NCI-H748 (cell line): ENCODE data around the gene SRCIN1.
A peak's percentile ranks its signal among the peaks of the same experiment; 100 is the strongest.
"Not testable (repeated sequence)": the region's sequence is repeated elsewhere in the genome, so short reads cannot be mapped to it uniquely, and the experiment has no call there.

Experiments
- DNase-seq: peaks from one replicate; lab custom pipeline; 2025; ENCODE audit not compliant: unreplicated experiment; lab: John Stamatoyannopoulos, UW

SRCIN1 gene

DNA sequence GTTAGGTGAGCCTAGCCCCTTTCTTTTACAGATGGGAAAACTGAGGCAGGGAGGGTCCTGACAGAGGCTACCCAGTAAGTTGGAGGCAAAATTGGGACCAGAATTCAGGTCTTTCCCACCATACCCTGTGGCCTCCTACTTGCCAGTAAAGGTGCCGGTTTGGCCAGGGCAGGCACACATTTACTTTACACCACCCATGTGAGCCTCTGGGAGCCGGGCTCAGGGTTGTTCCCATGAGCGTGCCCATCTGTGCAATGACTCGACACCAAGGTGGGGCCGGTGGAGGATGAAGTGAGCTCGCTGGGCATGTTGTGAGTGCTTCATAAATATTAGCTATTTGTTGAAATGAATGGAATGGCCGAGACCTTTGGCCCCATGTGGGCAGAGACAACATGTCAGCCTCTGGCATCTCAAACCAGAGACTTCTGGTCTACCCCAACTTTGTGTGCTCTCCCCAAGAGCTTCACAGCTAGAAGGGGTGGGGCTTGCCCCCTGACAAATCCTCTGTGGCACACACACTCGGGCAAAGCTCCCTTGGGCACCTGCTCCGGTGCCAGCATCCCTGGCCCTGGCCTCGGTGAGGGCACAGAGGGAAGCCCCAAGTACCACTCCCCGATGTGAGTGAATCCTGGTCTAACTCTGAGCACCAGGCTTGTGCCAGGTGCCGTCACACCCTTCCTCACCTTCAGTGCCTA is 60.1 kb downstream of the SRCIN1 start:
- DNase-seq: no peak

DNA sequence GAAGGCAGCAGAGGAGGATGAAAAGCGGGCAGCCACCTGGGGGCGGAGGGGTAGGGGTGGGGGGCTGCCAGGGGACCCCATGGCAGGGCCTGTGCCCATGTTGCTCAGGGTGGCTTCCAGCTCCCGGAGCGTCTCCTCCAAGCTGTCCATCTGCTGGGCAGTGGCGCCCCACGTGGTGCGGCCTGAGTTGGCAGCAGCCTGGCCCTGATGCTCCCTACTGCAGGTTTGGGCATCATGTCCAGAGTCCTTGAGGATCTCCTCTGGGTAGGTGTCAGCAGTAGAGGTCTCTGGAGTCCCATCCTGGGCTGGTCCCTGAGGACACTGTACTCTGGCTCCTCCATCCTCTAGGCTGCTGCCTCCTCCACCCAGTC is 60.9 kb downstream of the SRCIN1 start:
- DNase-seq: no peak

DNA sequence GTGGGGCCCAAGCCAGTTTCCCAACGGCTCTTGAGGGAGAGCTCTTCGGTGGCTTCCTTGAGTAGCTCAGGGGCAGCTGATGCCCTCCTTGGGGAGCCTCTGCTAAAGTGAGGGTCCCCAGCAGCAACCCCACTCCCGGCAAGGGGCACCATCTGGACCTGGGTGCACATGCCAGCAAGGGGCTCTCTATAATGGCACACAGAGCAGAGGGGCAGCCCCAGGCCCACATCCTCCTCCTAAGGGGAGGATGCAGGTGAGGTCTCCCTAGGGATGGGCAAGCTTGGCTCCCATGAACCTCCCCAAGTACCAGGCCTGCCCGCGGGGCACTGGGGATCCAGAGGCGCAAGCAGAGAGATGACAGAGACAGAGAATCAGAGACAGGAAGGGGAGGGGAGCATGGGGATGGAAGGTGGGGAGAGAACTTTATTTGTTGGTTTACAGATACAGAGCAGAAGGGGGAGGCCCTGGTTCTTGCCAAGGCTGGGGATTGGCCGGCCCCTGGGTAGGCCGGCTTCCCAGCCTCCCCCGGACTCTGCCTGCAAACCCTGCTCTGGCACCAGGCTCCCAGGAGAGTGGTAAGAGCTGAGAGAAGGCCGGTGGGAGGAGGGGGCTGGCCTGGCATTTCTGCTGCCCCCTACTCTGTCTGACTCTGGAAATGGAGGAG is 61.4 kb downstream of the SRCIN1 start:
- DNase-seq: no peak

DNA sequence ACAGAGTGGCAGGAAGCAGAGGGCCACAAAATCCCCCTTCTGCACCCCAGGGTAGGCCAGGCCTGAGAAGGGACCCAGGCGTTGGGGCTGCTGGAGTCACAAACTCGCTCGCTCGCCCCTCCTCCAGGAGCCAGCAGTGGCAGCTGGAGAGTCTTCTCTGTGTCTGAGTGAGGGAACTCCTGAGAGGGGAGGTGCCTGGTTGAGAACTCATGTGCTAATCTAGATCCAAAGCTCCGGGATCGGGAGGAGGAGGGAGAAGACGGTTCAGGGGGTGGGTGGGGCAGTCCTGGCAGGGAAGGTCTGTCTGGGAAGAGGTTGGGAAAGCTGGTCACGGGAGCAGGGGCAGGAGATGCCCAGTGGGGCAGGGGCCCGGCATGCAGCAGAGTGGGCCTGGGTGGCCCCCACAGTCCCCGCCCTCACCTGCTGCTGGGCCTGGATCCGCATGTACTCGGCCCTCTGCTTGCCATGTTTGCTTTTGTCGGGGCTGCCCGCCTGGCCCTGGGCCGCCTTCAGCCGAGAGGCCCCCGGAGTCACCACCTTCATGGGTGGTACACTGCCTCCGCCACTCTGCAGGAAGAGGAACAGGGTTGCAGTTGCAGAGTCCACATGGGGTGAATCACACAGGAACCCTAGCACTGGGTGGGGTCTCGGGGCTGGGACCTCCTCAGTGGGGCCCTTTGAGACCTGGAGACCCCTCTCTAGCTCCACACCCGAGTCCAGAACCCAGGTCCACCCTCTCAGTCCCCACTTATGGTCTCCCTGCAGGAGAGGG is 62.2 kb downstream of the SRCIN1 start:
- no peak for DNase-seq

DNA sequence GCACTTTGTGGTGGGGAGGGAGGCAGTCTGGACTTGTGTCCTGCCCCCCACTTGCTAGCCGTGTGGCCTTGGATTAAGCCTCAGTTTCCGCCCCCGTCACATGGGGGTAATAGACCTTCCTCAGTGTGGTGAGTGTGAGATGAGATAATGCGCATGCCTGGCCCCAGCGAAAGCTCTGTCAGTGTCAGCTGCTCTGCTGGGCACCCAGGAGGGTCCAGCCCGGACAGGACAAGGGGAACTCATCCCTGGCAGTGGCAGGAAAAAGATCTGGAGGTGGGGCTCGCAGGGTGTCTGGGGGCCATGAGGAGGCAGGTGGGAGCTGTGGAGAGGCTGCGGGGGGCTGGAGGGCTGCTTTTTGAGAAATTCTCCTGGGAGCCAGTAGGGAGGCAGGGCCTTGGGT is 63.5 kb downstream of the SRCIN1 start:
- no peak for DNase-seq

DNA sequence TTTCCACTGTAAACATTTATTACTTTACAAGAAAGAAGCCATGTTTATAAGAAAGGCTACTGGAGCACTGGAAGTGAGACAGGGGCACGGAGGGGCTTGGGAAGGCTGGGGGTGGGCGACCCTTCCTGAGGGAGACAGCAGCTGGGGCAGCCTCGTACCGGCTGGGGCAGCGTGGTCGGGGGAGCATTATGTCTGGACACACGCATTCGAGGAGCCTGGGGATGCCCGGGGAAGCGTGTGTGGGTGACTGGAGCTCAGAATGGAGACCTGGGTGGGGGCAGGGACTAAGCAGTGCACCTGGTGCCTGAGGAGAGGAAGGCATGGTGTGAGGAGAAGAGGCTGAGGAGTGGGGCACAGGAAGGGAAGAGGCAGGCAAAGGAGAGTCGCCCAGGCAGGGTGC is 64.5 kb downstream of the SRCIN1 start:
- DNase-seq: no peak

DNA sequence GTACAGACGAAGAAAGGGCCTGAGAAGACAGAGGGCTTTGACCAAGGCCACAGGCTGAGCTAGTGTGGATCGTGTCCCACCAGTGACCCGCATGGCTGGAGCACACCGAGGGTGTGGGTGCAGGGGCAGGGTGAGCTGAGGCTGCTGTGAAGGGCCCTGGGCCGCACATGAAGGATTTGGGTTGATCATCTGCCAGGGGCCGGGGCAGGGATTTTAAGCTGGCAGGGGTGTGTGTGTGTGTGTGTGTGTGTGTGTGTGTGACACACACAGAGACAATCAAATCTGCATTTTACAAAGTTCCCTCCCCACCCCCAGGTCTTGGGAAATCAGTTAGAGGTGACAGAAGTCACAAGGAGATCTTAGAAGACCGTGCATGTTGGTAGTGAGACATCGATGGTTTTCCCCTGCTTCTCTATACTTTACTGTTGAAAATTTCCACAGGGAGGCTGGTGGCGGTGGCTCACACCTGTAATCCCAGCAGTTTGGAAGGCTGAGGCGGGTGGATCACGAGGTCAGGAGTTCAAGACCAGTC is 65.2 kb downstream of the SRCIN1 start:
- no peak for DNase-seq

DNA sequence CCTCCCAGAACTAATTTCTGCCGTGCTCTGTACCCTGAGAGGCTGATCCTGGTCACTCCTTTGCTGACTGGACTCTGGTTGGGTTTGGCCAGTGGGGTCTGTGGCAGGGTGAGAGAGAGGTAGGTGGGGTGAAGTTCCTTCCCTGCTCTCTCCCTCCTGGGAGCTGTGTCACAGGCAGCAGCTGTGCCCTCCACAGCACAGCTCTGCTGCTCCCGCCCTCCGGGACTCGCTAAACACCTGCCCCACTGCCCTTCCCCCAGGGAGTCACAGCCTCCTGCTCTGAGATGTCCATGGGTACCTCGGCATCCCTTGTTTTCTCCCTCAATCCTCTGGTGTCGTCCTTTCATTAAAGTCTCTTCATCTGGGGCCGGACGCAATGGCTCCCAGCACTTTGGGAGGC is 66.4 kb downstream of the SRCIN1 start:
- peak; percentile 87 for DNase-seq

DNA sequence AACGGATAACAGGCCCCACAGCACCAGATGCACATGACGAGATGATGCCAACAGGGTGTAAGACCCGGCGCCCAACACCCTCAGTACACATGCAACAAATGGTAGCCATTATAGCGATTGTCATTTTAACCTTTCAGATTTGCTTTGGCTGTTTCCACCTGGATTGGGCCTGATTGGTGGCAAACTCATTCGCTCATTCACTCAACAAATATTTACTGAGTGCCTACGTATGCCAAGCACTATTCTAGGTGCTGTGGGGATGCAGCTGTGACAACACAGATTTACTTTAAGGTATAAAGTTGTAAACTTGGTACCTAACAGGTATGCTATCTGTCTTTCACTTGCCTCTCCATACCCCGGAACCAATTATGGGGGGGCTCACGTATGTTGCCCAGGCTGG is 66.8 kb downstream of the SRCIN1 start:
- peak; percentile 94 for DNase-seq

DNA sequence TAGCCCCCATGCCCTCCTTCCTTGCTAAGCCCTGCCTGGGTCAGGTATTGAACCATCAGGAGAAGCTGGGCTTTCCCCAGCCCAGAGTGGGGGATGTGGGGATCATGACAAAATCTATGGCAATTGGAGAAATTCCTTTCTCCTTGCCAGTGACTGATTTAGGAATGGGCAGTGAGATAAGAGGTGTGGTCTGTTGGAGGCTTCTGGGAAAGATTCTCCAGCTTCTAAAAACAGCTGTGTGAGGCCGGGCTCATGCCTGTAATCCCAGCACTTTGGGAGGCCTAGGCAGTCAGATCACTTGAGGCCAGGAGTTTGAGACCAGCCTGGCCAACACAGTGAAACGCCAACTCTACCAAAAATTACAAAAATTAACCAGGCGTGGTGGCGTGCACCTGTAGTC is 69.1 kb downstream of the SRCIN1 start:
- no peak for DNase-seq

DNA sequence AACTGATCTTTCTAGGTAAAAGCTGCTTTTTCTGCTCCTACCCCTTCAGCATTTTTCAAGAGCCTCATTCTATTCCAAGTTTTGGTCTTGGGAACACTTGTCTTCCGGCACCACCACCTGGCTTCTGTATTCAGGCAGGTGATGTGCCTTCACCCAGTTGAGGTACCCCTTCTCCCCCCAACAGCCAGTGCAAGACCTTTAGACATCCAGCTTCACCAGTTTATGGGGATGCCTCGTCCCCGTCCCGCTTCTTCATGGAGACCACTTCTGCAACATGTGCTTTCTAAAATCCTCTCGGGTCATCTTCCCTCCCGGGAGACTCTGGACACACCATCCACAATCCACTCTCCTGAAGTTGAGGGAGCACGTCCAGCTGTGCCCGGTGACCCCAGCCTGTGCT is 69.9 kb downstream of the SRCIN1 start:
- DNase-seq: no peak

DNA sequence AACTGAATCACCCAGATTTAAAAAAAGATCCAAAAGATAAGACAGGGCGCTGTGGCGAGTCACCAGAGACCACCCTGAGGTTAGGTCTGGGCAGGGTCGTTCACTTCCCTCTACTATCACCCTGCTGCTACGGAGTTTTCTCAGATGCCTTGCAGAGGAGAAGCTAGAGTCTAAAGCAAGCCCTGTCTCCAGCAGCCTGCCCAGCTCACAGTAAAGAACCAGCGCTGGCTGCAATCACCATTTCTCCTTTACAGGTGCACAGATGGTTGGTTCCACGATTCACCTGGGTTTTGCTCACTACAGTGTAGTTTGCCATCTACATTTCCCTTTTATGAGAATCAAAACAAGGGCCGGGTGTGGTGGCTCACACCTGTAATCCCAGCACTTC is 71.3 kb downstream of the SRCIN1 start:
- no peak for DNase-seq

DNA sequence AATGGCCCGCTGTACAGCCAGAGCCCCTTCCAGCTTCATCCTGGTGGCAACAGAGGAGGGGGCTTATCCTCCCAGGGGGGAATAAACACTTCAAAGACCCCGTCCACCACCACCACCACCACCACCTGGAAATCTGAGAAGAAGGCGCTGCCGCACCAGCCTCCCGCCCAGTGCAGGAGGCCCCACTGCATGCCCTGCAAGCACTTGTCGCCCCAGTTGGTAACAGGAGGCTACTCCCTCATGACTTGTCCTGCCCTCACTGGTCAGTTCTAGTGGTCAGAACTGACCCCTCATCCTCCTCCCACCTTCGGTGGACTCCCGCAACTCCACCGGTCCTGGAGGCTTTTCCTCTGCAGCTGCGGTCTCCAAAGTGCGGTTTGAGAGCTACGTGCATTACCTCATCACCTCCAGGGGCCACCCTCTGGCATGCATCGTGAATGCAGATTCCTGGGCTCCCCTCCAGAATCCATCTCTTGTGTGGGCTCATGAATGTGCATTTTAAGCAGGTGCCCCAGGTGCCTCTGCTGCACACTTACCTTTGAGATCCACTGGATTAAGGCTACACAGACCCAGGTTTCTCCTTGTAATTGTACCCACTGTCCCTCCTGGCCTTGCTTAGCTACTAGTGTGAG is 71.8 kb downstream of the SRCIN1 start:
- DNase-seq: no peak

DNA sequence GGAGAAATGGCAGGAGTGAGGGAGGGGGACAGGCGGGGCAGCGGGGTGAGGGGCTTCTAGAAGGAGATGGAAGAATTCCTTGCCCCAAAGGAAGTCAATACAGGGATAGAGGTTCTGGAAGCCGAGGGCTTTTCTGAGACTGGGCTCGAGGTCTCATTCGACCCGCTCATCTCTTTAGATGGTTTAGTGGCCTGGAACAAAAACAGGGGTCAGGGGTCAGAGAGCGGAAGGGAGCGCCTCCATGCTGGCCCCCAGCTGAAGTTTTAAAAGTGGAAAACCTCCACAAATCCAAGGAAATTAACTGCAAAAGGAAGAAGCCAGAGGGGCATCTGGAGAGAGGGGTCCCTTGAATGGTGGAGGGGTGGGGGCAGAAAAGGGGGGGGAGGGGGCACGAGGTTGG is 72.5 kb downstream of the SRCIN1 start:
- DNase-seq: no peak

DNA sequence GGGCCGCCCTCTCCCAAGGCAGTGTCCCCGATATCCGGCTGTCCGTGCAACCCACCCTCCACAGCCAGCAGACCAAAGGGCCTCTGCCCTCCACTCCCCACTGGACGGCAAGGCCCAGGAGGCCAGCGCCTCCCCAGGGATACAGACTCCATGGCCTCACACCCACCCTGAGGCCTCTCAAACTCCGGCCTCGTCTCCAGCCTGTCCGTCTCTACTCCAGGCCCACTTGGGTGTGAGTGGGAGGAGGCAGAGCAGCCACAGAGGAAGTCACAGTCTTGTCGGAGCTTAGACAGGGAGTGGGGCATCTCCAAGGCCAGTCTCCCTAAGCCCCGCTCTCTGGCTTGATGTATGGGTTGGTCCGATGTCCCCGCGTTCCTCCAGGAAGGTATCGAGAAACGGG is 73.3 kb downstream of the SRCIN1 start:
- DNase-seq: no peak

DNA sequence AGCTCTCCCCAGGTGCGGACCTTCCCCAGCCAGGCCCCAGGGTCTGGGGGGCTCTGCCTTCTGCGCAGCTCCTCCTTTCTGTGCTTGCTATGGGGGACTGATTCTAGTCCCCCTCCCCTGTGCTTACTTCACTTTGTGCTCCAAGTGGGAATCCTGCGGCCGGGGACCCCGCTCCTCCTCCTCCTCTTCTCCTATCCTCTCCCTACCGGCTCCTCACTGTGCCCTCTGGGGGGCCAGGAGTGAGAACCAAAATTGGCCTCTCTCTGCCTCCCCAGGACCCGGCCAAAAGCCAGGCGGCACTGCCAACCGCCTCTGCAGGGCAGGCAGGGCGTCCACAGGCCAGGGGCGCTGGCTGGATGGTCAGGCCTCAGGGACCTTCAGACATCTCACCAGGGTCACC is 74.0 kb downstream of the SRCIN1 start:
- not testable (repeated sequence) for DNase-seq

DNA sequence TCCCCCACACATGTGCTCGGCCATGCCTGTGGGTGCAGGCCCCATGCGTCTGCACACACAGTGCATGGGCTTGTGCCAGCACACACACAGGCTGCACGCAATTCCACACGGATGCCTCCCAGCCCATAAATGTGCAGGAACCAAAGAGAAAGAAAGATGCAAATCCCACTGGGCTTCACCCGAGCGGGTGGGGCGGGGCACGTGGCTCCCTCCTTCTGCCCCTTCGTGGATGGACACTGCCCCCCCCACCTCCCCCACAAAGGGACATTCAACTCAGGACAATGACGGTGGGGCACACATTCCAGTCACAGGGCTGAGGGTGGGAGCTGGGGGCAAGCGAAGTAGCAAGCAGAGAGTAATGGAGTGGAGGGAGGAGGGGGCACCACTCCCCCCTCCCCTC is 74.9 kb downstream of the SRCIN1 start:
- not testable (repeated sequence) for DNase-seq

DNA sequence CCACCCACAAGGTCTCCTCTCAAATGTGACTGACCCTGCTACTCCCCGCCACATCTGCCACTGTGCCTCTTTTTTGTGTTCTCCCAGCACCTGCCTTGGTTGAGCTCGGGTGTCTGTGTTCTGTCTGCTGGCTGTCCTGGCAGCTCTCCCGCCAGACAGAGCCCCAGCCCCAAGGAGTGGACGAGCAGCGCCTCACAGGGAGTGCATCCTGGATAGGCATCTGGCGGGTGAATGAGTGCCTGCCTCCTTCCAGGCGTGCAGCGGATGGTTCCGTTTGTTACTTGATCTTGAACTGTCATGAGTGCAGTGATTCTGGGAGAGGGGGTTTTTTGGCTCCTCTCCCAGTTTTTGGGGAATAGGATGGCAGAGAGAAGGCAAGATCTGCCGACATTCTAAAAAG is 77.6 kb downstream of the SRCIN1 start:
- peak; percentile 47 for DNase-seq

DNA sequence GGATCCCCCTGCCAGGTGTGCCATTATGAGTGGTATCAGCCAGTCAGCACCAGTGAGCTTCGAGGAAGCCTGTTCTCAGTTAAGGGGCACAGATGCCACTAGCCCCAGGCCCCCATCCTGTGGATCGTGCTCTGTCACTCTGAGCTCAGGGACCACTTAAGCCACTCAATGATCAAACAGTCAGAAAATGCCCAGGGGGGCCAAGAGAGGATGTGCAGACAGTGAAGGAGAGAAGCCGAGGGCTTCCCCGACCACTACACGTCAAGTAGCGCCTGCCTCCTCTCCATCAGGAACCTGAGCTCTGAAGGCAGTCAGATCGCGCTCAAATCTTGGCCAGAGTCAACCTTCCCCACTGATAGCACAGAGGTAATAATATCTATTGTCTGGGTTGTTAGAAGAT is 79.2 kb downstream of the SRCIN1 start:
- peak; percentile 14 for DNase-seq

DNA sequence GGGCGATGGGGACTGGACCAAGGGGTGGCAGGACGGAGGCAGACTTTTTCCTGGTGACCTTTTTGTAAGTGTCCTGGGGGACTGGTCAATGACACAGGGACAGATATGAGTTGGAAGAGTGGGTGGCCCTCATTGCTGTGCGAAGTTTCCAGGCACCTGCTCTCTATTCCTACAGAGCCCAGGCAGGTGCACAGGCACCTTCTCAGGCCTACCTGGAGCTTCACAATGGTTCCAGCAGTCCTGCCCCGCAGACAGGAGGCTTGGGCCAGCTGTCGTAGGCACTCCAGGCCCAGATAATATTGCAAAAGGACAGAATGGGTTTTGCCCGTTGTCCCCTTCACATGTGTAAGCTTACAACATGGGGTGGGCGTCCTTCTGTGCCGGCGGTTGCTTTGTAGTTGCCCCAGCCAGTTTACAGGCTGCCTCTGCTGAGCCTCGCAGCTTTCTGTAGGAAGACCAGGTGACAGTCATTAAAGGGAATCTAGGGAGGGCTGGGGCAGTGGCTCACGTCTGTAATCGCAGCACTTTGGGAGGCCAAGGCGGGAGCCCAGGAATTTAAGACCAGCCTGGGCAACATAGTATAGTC is 93.2 kb downstream of the SRCIN1 start:
- no peak for DNase-seq
